ENCODE measurements around the gene PKN1.
A peak's percentile ranks its signal among the peaks of the same experiment; 100 is the strongest.

Gene PKN1
- total RNA-seq: 144 to 227 (median 219) reads per million in 3 donors

DNA sequence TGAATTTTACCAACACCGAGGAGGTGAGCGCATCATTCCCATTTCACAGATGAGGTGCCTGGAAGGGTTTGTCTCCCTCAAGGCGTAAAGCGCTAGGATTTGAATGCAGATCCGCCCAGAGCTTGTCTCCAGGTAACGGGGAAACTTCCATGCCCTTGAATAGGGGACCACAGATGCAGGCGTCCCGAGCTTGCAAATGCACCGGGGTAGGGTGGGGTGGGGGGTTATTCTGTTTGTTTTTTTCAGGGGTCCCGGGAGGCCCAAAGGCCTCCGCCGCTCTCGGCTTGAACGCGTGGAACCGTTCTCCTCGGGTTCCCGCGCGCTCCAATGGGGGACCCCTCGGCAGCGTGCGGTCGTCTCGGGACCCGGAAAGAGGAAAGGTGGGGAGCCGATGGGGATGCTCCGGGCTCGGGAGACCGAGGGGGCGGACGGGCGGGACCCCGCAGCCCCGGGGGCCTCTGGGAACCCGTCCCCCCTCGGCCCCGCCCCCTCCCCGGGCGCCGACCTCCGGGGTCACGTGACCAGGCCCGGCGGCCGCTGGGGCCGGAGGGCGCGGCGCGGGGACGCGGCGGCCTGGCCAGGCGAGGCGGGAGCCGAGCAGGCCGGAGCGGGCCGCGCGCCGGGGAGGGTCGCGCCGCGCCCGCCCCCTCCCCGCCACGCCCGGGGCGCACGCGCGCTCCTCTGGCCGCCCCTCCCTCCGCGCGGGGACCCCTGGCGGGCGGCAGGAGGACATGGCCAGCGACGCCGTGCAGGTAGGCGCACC is at the start of gene PKN1:
PKN1 (plus strand) TSS at position 516 of the 763 bp plus-strand sequence; CDS start at position 732, 216 bp downstream.
- peaks cover 3% of the 10 kb centered on the region for H3K36me3 ChIP-seq (ENCODE audit: control insufficient read depth, insufficient read depth, low read length)
- peak within 1 kb of the TSS; percentile 73 for H3K27ac ChIP-seq (ENCODE audit: insufficient read depth, low read length, poor library complexity, severe bottlenecking)
- no peaks in the 10 kb centered on the region for H3K27me3 ChIP-seq (replicated peaks; ENCODE audit: control insufficient read depth, insufficient read depth, low read length, poor library complexity, severe bottlenecking)
- H3K4me1 ChIP-seq (ENCODE audit: control insufficient read depth, insufficient read depth, low read length, poor library complexity, severe bottlenecking): peaks cover 9% of the 10 kb centered on the region
- H3K9me3 ChIP-seq (ENCODE audit: control insufficient read depth, low read length): no peaks in the 10 kb centered on the region
- DNase-seq: peak in 1 of 3 donors; percentile 34
- peak within 1 kb of the TSS; percentile 65 for H3K4me3 ChIP-seq (ENCODE audit: insufficient read depth, low read depth, low read length, poor library complexity, severe bottlenecking)

DNA sequence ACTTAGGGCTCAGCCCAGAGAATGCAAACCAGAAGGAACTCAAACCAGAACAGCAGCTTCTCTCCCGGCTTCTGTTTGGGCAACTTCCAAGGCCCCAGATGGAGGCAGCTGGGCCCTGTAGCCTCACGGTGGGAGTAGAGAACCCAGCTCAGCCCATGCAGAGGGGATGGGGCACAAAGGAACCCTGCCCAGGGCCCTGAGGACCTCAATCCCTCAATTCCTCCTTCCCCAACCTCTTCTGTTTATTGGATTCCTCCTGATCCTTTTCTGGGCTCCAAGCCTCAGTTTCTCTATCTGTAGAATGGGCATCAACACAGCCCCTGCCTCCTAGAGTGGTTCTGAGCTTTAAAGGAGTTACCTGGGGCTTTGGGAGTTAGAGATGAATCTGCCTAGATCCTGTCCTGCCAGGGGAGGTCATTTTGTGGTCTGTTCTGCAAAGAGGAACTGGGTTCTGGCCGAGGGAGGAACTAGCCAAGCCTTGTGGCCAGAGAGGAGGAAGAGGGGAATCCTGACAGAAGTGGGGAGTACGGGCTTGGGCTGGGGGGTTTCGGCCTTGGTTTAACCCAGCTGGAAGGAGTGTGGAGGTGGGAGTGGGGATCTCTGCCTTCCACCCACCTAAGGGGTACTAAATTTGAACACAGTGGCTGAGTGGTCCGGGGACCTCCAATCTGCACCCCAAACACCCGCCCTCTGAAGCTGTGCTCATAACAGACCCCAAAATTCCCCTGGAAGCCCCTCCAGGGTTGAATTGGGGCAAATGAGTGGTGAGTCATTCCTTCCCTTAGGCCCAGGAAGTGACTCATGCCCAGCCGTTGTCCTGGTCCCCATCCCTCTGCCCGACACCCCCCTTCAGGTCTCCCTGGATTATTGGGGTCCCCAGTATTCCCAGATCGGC is 49.2 kb upstream of the PKN1 start:
- H3K9me3 ChIP-seq (ENCODE audit: control insufficient read depth, low read length): no peaks in the 10 kb centered on the region
- H3K27ac ChIP-seq (ENCODE audit: insufficient read depth, low read length, poor library complexity, severe bottlenecking): peak overlapping the region; percentile 99
- peaks cover 39% of the 10 kb centered on the region for H3K4me1 ChIP-seq (ENCODE audit: control insufficient read depth, insufficient read depth, low read length, poor library complexity, severe bottlenecking)
- H3K36me3 ChIP-seq (ENCODE audit: control insufficient read depth, insufficient read depth, low read length): peaks cover 14% of the 10 kb centered on the region
- DNase-seq: peak; percentile 71 to 75 (median 72)
- H3K27me3 ChIP-seq (replicated peaks; ENCODE audit: control insufficient read depth, insufficient read depth, low read length, poor library complexity, severe bottlenecking): no peaks in the 10 kb centered on the region
- peak overlapping the region; percentile 99 for H3K4me3 ChIP-seq (ENCODE audit: insufficient read depth, low read depth, low read length, poor library complexity, severe bottlenecking)

DNA sequence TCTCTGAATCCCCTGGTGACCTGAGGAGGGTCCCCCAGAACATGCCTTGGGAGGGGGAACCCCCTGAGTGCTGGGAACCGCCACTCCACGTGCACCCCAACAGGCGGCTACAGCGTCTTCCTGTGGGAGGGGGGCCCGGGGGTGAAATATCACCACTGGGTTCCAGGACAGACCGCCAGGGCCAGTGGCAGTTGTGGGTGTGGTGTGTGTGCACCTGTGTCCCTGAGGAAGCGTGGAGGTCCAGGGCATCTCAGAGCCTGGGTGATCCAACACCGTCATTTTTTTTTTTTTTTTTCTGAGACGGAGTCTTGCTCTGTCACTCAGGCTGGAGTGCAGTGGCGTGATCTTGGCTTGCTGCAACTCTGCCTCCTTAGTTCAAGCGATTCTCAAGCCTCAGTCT is 47.6 kb upstream of the PKN1 start:
- Histone ChIP-seq H3K36me3 (ENCODE audit: control insufficient read depth, insufficient read depth, low read length) (peaks cover 17% of the 10 kb centered on the region), H3K27me3 (replicated peaks; ENCODE audit: control insufficient read depth, insufficient read depth, low read length, poor library complexity, severe bottlenecking) (no peaks in the 10 kb centered on the region), H3K27ac (ENCODE audit: insufficient read depth, low read length, poor library complexity, severe bottlenecking) (peak overlapping the region; percentile 99), H3K4me1 (ENCODE audit: control insufficient read depth, insufficient read depth, low read length, poor library complexity, severe bottlenecking) (peaks cover 29% of the 10 kb centered on the region), H3K4me3 (ENCODE audit: insufficient read depth, low read depth, low read length, poor library complexity, severe bottlenecking) (peak overlapping the region; percentile 50), H3K9me3 (ENCODE audit: control insufficient read depth, low read length) (no peaks in the 10 kb centered on the region)
- DNase-seq: no peak

DNA sequence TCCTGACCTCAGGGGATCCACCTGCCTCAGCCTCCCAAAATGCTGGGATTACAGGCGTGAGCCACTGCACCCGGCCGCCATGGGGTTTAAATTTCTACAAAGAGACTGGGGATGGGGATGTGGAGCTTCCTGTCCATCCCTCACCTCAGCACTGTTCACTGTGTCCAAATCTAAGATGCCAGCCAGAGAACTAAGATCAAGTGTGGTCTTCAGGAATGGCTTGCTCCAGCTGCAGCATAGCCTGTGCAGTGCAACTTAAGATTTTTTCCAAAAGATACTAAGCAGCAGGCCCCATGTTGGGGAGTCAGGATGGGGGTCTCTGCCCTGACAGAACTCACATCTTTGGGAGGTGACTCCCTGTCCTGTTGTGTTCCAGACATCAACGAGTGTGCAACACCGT is 42.6 kb upstream of the PKN1 start:
- no peaks in the 10 kb centered on the region for H3K9me3 ChIP-seq (ENCODE audit: control insufficient read depth, low read length)
- peaks cover 5% of the 10 kb centered on the region for H3K4me1 ChIP-seq (ENCODE audit: control insufficient read depth, insufficient read depth, low read length, poor library complexity, severe bottlenecking)
- no peak overlapping the region for H3K4me3 ChIP-seq (ENCODE audit: insufficient read depth, low read depth, low read length, poor library complexity, severe bottlenecking)
- peaks cover 63% of the 10 kb centered on the region for H3K36me3 ChIP-seq (ENCODE audit: control insufficient read depth, insufficient read depth, low read length)
- no peak for DNase-seq
- no peaks in the 10 kb centered on the region for H3K27me3 ChIP-seq (replicated peaks; ENCODE audit: control insufficient read depth, insufficient read depth, low read length, poor library complexity, severe bottlenecking)
- no peak overlapping the region for H3K27ac ChIP-seq (ENCODE audit: insufficient read depth, low read length, poor library complexity, severe bottlenecking)

DNA sequence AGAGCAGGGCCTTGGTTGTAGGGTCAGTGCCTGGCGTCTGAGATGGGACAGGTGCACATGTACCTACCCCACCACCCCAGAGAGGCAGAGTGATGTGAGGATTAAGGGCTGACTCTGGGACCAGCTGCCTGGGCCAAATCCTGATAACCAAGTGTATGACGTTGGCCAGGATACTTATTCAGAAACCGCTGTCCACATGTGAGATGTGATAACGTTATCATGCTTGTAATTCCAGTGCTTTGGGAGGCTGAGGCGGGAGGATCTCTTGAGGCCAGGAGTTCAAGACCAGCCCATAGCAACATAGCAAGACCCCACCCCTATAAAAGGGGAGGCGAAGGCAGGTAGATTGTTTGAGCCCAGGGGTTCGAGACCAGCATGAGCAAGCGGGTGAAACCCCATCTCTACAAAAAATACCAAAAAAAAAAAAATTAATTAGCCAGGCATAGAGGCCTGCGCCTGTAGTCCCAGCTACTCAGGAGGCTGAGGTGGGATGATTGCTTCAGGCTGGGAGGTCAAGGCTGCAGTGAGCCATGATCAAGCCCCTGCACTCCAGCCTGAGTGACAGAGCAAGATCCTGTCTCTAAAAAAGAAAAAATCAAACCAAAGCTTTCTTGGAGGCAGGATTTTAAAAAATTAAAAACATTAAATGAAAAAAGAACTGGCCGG is 41.8 kb upstream of the PKN1 start:
- Histone ChIP-seq H3K4me1 (ENCODE audit: control insufficient read depth, insufficient read depth, low read length, poor library complexity, severe bottlenecking) (no peaks in the 10 kb centered on the region), H3K27ac (ENCODE audit: insufficient read depth, low read length, poor library complexity, severe bottlenecking) (no peak overlapping the region), H3K36me3 (ENCODE audit: control insufficient read depth, insufficient read depth, low read length) (peaks cover 70% of the 10 kb centered on the region), H3K4me3 (ENCODE audit: insufficient read depth, low read depth, low read length, poor library complexity, severe bottlenecking) (no peak overlapping the region), H3K9me3 (ENCODE audit: control insufficient read depth, low read length) (no peaks in the 10 kb centered on the region), H3K27me3 (replicated peaks; ENCODE audit: control insufficient read depth, insufficient read depth, low read length, poor library complexity, severe bottlenecking) (no peaks in the 10 kb centered on the region)
- DNase-seq: no peak

DNA sequence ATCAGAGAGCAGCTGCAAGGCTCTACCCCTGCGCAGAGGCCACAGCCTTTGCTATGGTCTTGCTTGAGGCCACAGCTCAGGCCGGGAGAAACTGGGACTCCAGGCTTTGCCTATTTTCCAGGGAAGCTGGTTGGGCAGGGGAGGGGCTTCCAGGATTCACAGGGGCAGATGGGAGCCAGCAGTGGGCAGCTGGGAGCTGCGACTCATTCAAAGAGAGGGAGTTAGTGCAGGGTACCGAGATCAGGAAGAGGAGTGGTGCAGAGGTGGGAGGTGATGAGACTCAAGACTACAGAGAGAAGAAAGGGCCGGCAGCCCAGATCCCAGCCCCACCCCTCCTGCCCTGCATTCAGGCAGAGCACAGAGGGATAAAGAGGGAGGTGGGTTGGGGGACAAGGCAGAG is 39.8 kb upstream of the PKN1 start:
- no peak for DNase-seq
- no peaks in the 10 kb centered on the region for H3K27me3 ChIP-seq (replicated peaks; ENCODE audit: control insufficient read depth, insufficient read depth, low read length, poor library complexity, severe bottlenecking)
- H3K36me3 ChIP-seq (ENCODE audit: control insufficient read depth, insufficient read depth, low read length): peaks cover 70% of the 10 kb centered on the region
- H3K27ac ChIP-seq (ENCODE audit: insufficient read depth, low read length, poor library complexity, severe bottlenecking): no peak overlapping the region
- H3K4me3 ChIP-seq (ENCODE audit: insufficient read depth, low read depth, low read length, poor library complexity, severe bottlenecking): no peak overlapping the region
- no peaks in the 10 kb centered on the region for H3K4me1 ChIP-seq (ENCODE audit: control insufficient read depth, insufficient read depth, low read length, poor library complexity, severe bottlenecking)
- no peaks in the 10 kb centered on the region for H3K9me3 ChIP-seq (ENCODE audit: control insufficient read depth, low read length)

DNA sequence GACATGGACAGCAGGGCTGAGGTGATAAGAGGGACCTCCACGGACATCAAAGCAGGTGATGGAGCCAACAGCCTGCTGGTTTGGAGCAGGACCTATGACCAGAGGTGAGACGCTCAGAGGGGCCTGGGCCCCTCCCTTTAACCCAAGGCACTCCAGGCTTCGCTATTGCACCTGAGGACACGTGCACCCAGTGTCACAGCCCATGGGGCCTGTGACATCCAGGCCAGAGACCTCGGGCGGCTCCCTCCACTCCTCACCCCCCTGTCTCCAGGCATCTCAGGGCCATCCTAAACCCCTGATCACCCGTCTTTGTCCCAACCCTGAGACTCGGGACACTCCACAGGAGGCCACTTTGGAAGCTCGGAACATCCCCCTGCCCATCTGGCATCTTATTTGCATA is 38.9 kb upstream of the PKN1 start:
- H3K9me3 ChIP-seq (ENCODE audit: control insufficient read depth, low read length): no peaks in the 10 kb centered on the region
- H3K36me3 ChIP-seq (ENCODE audit: control insufficient read depth, insufficient read depth, low read length): peaks cover 71% of the 10 kb centered on the region
- no peak overlapping the region for H3K27ac ChIP-seq (ENCODE audit: insufficient read depth, low read length, poor library complexity, severe bottlenecking)
- H3K4me1 ChIP-seq (ENCODE audit: control insufficient read depth, insufficient read depth, low read length, poor library complexity, severe bottlenecking): no peaks in the 10 kb centered on the region
- no peak overlapping the region for H3K4me3 ChIP-seq (ENCODE audit: insufficient read depth, low read depth, low read length, poor library complexity, severe bottlenecking)
- DNase-seq: no peak
- H3K27me3 ChIP-seq (replicated peaks; ENCODE audit: control insufficient read depth, insufficient read depth, low read length, poor library complexity, severe bottlenecking): no peaks in the 10 kb centered on the region

DNA sequence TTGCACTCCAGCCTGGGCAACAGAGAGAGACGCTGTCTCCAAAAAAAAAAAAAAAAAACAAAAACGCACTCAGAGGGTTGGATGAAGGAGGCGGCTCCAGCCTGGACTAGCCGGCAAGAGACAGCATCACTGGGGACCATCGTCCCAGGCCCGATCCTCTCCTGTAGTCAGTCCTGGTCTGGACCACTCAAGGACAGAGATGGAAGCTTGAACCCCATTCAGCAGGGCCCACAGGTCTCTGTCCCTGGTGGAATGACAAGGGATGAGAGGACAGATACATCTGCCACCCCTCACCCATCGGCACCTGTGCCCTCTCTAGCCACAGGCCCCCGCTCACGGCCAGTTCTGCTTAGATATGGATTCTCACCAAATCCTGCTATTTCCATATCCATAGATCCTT is 37.8 kb upstream of the PKN1 start:
- no peak for DNase-seq

DNA sequence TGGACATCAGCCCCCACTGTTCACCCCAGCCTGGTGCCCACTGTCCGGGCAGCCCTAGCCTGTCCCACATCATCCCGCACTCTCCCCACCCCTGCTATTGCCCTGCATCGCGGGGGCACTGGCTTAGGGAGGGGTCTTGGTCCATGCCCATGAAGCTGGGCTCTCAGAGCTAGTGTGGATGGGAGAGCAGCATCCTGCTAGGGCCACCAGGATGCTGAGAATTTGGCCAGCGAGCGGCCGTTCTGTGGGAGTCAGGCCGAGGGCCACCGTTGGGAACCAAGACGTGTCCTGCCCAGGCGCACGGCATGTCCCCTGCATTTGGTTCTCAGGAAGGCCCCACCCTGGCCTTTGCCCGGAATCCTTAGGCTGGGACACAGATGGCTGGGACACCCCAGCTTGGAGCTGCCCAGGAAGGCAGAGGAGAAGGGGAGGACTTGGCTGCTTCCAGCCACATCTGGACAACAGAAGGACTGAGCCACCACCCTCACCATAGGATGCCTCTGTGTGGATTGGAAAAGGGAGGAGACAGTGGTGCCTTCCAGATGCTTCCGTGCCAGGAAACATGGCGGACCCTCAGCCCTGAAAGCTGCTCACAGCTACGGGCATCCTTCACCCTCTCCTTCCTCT is 37.3 kb upstream of the PKN1 start:
- Histone ChIP-seq H3K27me3 (replicated peaks; ENCODE audit: control insufficient read depth, insufficient read depth, low read length, poor library complexity, severe bottlenecking) (no peaks in the 10 kb centered on the region), H3K4me3 (ENCODE audit: insufficient read depth, low read depth, low read length, poor library complexity, severe bottlenecking) (no peak overlapping the region), H3K36me3 (ENCODE audit: control insufficient read depth, insufficient read depth, low read length) (peaks cover 76% of the 10 kb centered on the region), H3K27ac (ENCODE audit: insufficient read depth, low read length, poor library complexity, severe bottlenecking) (peak overlapping the region; percentile 11), H3K9me3 (ENCODE audit: control insufficient read depth, low read length) (no peaks in the 10 kb centered on the region), H3K4me1 (ENCODE audit: control insufficient read depth, insufficient read depth, low read length, poor library complexity, severe bottlenecking) (no peaks in the 10 kb centered on the region)
- DNase-seq: no peak

More for the DNA sequence above, 37.8 kb upstream of the PKN1 start:
- Histone ChIP-seq H3K4me3 (ENCODE audit: insufficient read depth, low read depth, low read length, poor library complexity, severe bottlenecking) (no peak overlapping the region), H3K9me3 (ENCODE audit: control insufficient read depth, low read length) (no peaks in the 10 kb centered on the region), H3K36me3 (ENCODE audit: control insufficient read depth, insufficient read depth, low read length) (peaks cover 76% of the 10 kb centered on the region), H3K4me1 (ENCODE audit: control insufficient read depth, insufficient read depth, low read length, poor library complexity, severe bottlenecking) (no peaks in the 10 kb centered on the region), H3K27ac (ENCODE audit: insufficient read depth, low read length, poor library complexity, severe bottlenecking) (no peak overlapping the region), H3K27me3 (replicated peaks; ENCODE audit: control insufficient read depth, insufficient read depth, low read length, poor library complexity, severe bottlenecking) (no peaks in the 10 kb centered on the region)
